Hematopoietic multipotent progenitor cell treated with erythropoietin and hydrocortisone succinate and interleukin-3 and kit ligand, for 6 days (in vitro differentiated cells): ENCODE results near the gene DPH5.
"Not testable (repeated sequence)": the region's sequence is repeated elsewhere in the genome, so short reads cannot be mapped to it uniquely, and the experiment has no call there.

Experiments used
- DNase-seq: peaks from one replicate; pipeline ENCODE4 v3.0.0-alpha.2; 2015

DPH5 gene

GRCh38 chr1:100979631-100980030 is 46.0 kb downstream of the DPH5 start:
- peak; percentile 41 for DNase-seq

DNA sequence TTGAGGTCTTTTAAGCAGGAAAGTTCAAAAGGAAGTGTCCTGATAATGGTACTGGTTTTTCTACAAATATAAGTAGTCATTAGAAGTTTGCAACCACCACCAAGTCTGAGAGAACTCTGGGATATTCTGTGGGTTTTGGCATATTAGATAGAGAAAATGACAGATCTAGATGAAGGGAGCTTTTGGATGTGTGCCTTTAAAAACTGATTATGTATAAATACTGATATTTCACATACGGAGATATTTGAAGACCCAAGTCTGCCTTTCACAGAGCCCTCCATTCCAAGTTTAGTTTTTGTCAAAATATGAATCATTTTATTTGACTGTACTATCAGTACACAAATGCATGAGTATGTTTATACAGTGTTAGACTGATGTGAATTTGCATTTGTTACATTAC is 48.6 kb downstream of the DPH5 start:
- no peak for DNase-seq

GRCh38 chr1:100972185-100972584 is 53.4 kb downstream of the DPH5 start:
- no peak for DNase-seq

DNA sequence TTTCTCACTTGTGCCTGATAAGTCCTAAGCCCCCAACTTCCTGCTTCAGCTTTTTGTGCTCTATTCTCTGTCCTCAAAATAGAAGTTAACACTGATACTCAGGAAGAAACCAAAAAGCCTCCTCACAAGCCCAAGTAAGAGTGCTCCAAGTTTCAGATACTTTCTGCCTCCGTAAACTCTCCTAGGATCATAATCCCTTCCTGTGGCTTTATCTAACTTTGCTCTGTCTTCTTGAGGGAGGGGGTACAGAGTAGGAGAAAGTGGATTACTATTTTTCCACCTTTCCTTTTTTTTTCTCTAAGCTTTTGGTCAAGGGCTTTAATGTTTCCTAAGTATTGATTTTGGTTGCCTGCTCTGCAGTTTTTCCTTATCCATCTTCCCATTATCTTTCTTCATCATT is 54.6 kb downstream of the DPH5 start:
- no peak for DNase-seq

DNA sequence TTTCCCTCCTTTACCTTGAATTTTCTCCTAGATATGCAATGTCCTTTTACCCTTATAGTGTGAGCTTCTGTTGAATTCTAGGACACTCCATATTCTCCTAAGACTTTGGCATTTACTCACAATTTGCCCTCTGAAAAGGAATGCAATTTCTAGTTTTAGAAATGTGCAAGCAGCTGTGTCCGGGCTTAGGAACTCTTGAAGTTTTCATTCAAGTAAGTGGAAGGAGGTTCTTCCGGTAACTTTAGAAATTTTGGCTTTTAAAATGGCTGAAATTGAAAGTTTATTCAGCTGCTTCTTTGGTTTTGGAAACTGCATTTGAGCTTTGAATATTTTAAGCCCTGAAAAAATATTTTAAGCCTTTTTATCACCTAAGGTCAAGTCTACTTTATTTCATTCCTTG is 56.3 kb downstream of the DPH5 start:
- no peak for DNase-seq

DNA sequence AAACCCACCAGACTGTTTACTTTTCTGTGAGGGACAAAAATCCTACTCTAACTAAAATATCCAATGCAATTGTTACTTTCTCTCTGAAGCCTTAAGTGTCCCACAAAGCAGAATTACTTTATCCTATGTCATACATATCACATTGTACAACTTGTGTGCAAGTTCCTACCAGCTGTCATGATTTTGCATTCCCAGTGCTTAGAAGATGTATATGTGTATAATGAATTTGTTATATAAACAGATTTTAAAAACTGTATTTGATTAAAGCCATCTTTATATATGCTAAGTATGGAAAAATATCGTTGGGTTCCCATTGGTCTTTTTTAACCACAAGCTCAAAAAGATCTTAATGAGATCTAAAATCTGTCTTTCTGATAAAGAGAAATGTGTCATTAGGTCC is 57.0 kb downstream of the DPH5 start:
- DNase-seq = no peak

GRCh38 chr1:100960098-100960497 is 65.5 kb downstream of the DPH5 start:
- DNase-seq = no peak

DNA sequence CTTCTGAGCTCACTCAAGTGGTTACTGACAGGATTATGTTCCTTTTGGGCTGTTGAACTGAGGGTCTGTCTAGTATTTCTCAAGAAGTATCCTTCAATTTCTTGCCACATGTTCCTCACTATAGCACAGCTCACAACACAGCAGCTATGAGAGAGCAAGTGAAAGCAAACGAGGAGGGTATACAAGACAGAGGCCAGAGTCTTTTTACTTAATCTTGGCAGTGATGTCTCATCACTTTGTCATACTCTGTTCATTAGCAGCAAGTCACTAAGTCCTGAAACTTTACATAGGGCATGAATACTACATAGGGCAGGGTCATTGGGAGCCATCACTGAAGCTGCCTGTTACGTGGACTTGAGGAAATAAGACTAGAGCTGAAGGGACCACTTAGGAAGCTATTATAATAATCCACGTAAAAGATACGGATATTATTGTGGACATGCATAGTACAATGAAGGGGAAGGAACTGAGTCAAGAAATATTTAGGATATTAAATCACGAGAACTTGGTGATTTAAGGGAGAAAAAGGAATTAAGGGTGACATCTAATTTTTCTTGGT is 66.0 kb downstream of the DPH5 start:
- DNase-seq = no peak

DNA sequence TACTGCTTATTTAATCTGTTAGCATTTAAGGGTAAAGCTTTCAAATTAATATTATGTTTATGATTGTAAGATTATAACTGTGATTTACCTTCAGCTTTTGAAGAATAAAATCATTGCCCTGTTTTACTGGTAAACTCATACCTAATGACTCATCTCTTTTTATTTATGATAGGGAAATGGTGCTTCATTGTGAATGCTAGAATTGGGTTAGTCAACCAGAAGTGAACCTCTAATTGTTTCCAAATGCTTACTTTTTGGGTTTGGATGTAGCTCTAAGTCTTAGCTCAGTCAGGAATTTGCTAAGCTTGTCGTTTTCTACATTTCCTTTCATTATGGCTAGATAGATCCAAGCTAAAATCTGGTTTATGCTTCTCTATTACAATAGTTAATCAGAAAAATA is 70.3 kb downstream of the DPH5 start:
- DNase-seq = no peak

- DNase-seq = no peak
These were observed 71.4 kb downstream of the DPH5 start for GRCh38 chr1:100953960-100954730.

DNA sequence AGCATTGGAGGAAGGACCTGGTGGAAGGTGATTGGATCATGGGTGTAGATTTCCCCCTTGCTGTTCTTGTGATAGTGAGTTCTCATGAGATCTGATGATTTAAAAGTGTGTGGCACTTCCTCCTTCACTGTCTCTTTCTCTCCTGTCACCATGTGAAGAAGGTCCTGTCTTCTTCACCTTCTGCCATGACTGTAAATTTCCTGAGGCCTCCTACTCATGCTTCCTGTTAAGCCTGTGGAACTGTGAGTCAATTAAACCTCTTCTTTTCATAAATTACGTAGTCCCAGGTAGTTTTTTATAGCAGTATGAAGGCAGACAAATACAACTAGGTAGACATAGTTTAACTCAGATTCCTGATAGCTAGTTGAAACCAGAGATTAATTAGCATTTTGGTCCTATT is 72.6 kb downstream of the DPH5 start:
- DNase-seq = not testable (repeated sequence)

GRCh38 chr1:100952104-100952745 is 73.4 kb downstream of the DPH5 start:
- no peak for DNase-seq

- DNase-seq = no peak
These were observed 74.8 kb downstream of the DPH5 start for GRCh38 chr1:100950781-100951180.

GRCh38 chr1:100950337-100950736 is 75.2 kb downstream of the DPH5 start:
- DNase-seq = no peak

DNA sequence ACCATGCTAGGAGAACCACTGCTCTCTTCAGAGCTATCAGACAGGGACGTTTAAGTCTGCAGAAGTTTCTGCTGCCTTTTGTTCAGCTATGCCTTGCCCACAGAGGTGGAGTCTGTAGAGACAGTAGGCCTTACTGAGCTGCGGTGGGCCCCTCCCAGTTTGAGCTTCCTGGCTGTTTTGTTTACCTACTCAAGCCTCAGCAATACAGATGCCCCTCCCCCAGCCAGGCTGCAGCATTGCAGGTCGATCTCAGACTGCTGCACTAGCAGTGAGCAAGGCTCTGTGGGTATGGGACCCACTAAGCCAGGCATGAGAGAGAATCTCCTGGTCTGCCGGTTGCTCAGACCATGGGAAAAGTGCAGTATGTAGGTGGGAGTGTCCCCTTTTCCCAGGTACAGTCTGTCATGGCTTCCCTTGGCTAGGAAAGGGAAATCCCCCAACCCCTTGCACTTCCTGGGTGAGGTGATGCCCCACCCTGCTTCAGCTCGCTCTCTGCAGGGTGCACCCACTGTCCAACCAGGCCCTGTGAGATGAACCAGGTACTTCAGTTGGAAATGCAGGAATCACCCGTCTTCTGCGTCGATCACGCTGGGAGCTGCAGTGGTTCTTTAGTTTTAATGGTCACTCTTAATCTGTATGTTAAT is 75.9 kb downstream of the DPH5 start:
- DNase-seq = peak; percentile 54

GRCh38 chr1:100948721-100949405 is 76.7 kb downstream of the DPH5 start:
- not testable (repeated sequence) for DNase-seq

- not testable (repeated sequence) for DNase-seq
These were observed 77.8 kb downstream of the DPH5 start for GRCh38 chr1:100947816-100948215.

DNA sequence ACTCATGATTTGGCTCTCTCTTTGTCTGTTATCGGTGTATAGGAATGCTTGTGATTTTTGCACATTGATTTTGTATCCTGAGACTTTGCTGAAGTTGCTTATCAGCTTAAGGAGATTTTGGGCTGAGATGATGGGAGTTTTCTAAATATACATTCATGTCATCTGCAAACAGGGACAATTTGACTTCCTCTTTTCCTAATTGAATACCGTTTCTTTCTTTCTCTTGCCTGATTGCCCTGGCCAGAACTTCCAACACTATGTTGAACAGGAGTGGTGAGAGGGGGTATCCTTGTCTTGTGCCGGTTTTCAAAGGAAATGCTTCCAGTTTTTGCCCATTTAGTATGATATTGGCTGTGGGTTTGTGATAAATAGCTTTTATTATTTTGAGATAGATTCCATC is 79.5 kb downstream of the DPH5 start:
- not testable (repeated sequence) for DNase-seq

GRCh38 chr1:100943533-100943932 is 82.1 kb downstream of the DPH5 start:
- DNase-seq = no peak

- DNase-seq = no peak
These were observed 83.1 kb downstream of the DPH5 start for GRCh38 chr1:100942304-100943046.

DNA sequence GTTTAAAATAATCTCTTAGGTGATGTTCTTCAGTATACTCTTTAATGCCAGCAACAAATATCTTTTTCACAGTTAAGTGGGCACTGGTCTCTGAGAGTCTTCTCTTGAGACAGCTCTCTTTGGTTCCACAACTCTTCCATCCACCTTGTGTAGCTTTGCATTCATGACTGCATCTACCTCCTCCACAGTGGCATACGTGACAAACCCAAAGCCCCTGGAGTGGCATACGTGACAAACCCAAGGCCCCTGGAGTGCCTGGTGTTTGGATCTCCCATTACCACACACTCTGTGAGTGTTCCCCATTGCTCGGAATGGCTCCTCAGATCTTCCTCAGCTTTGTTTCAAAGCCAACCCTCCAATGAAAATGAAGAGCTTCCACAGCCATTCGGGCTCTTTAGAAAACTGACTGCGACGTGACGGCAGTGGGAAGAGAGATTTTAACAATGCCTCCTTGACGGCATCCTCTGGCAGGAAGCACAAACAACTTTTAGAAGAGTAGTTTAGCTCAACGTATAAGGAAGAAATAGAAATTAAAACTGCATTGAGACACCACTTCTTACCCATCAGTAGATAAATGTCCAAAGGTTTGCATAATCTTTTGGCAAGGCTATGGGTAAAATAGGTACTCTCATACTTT is 83.9 kb downstream of the DPH5 start:
- no peak for DNase-seq

DNA sequence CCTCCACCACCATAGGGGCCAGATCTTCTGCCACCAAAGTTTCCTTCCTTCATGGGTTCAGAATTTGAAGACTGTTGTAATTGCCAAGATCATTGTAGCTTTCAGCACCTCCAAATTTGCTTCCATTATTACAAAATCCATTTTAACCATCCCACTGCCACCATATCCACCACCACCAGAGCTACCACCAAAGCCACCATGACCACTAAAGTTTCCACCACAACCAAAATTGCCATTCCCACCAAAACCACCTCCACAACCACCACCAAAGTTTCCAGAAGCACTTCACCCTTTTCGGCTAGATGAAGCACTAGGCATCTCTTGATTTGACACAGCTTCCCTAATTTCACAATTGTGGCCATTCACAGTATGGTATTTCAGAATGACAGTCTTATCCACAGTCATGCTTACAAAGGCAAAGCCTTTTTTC is 84.5 kb downstream of the DPH5 start:
- no peak for DNase-seq
